Keratinocyte (primary cell): Measurements from ENCODE around the gene NPHS1. TPM values are rescaled to one million over a fixed set of nuclear protein-coding genes. Genes with fewer than 3 reads are reported as not detected.

Experiments used
- DNase-seq: peaks from one replicate; pipeline ENCODE4 v3.0.0-alpha.2; 2011; ENCODE audit warnings: low read depth, missing footprints, low spot score
- FAIRE-seq: peaks from 2 replicates; lab custom pipeline; 2011; peaks lifted over from hg19 to GRCh38; lab: Jason Lieb, UNC
- H2AFZ ChIP-seq: 2 replicates; pipeline ENCODE4 v1.6.0; 2012; ENCODE audit warnings: low read length, control low read depth, inconsistent platforms; ENCODE audit not compliant: control insufficient read depth
- H3K27ac ChIP-seq: 2 replicates; pipeline ENCODE4 v1.5.1; 2011; ENCODE audit warnings: low read length; ENCODE audit not compliant: control insufficient read depth, insufficient read depth
- H3K27me3 ChIP-seq: 3 replicates; pipeline ENCODE4 v1.6.0; 2011; ENCODE audit warnings: low read length; ENCODE audit not compliant: control insufficient read depth, insufficient read depth; ENCODE audit errors: extremely low read depth
- H3K36me3 ChIP-seq, 2 experiments: 2 replicates in 1 of 2; 3 replicates in 1 of 2; pipeline ENCODE4 v1.5.1; 2011; ENCODE audit warnings: low read length in 2 of 2, mild to moderate bottlenecking in 1 of 2; ENCODE audit not compliant: control insufficient read depth in 2 of 2, insufficient read depth in 2 of 2; ENCODE audit errors: extremely low read depth in 1 of 2
- H3K4me1 ChIP-seq: 3 replicates; pipeline ENCODE4 v1.5.1; 2011; ENCODE audit warnings: low read length; ENCODE audit not compliant: control insufficient read depth, insufficient read depth; ENCODE audit errors: extremely low read depth
- H3K4me2 ChIP-seq: 3 replicates; pipeline ENCODE4 v1.6.0; 2011; ENCODE audit warnings: low read depth, low read length; ENCODE audit not compliant: control insufficient read depth, insufficient read depth; ENCODE audit errors: extremely low read depth
- H3K4me3 ChIP-seq, 3 experiments: fragments of 200-600 bp in 1 of 3; sonication (generic) in 1 of 3; 2 replicates in 2 of 3; 3 replicates in 1 of 3; pipeline ENCODE4 v1.5.1; 2011 to 2016; ENCODE audit warnings: low read length in 3 of 3, mild to moderate bottlenecking in 3 of 3, control low read depth in 2 of 3, inconsistent platforms in 1 of 3, low read depth in 1 of 3, mixed read lengths in 1 of 3, mixed run types in 1 of 3, moderate library complexity in 1 of 3; ENCODE audit not compliant: control insufficient read depth in 2 of 3, insufficient read depth in 2 of 3; ENCODE audit errors: extremely low read depth in 1 of 3
- H3K79me2 ChIP-seq: 2 replicates; pipeline ENCODE4 v1.6.0; 2012; ENCODE audit warnings: low read length; ENCODE audit not compliant: control insufficient read depth, insufficient read depth
- H3K9ac ChIP-seq: 3 replicates; pipeline ENCODE4 v1.6.0; 2011; ENCODE audit warnings: low read length; ENCODE audit not compliant: control insufficient read depth, insufficient read depth; ENCODE audit errors: extremely low read depth
- H3K9me1 ChIP-seq: 3 replicates; pipeline ENCODE4 v1.6.0; 2011; ENCODE audit warnings: low read length; ENCODE audit not compliant: control insufficient read depth, insufficient read depth; ENCODE audit errors: extremely low read depth
- H3K9me3 ChIP-seq: 2 replicates; pipeline ENCODE4 v1.5.1; 2012; ENCODE audit warnings: low read depth, low read length; ENCODE audit not compliant: control insufficient read depth
- H4K20me1 ChIP-seq: 3 replicates; pipeline ENCODE4 v1.6.0; 2011; ENCODE audit warnings: low read length; ENCODE audit not compliant: control insufficient read depth, insufficient read depth; ENCODE audit errors: extremely low read depth
- CTCF ChIP-seq, 3 experiments: IDR thresholded peaks in 1 of 3; conservative IDR thresholded peaks in 1 of 3; optimal IDR thresholded peaks in 1 of 3; 2 replicates in 2 of 3; 3 replicates in 1 of 3; pipeline versions ENCODE3 to v1.5.1; 2011; ENCODE audit warnings: low read length in 3 of 3, mild to moderate bottlenecking in 3 of 3, moderate library complexity in 2 of 3, control low read depth in 1 of 3, inconsistent platforms in 1 of 3; ENCODE audit not compliant: insufficient read depth in 2 of 3; ENCODE audit errors: extremely low read depth in 1 of 3
- EZH2 ChIP-seq: IDR thresholded peaks from one replicate; pipeline ENCODE4 v1.6.1; 2012; ENCODE audit warnings: inconsistent platforms, mild to moderate bottlenecking, low read length, moderate library complexity
- dilution Hi-C: fragments of 300-500 bp; cut with MboI; formaldehyde crosslinking; loops from one replicate; pipeline ENCODE4 v1.7.0; 2020; ENCODE audit warnings: low sequenced_read_pairs; ENCODE audit not compliant: extremely low pct_ligation_motif_present
- polyA plus RNA-seq, 5 experiments: library from polyadenylated mRNA; depleted of rRNA in 3 of 5; stranded (reverse) in 3 of 5; stranded (forward) in 1 of 5; unstranded in 1 of 5; fragments of >200 nt; gene quantifications; 1 replicate in 1 of 5; 2 replicates in 3 of 5; 3 replicates in 1 of 5; pipeline versions ENCODE4 v1.2.1 to v1.2.3, GENCODE V29; 2011 to 2012; ENCODE audit warnings: missing spikeins in 2 of 5, low read depth in 1 of 5, low replicate concordance in 1 of 5

Gene NPHS1
- polyA plus RNA-seq, 1 donor (not counting 4 experiments of a cell fraction or from before 2014, with no cell fraction given), result not detected

GRCh38 chr19:35830986-35831385, 21.3 kb downstream of the NPHS1 start:
- FAIRE-seq (no peak), DNase-seq (no peak)
- no peak for TF ChIP-seq EZH2
- no peak for TF ChIP-seq CTCF (optimal IDR thresholded peaks at IDR 0.05 in 1 of 3, IDR thresholded peaks at IDR 0.05 in 1 of 3, conservative IDR thresholded peaks at IDR 0.05 in 1 of 3; ENCODE audit: extremely low read depth in 1 of 3, insufficient read depth in 2 of 3, low read length in 3 of 3)
- dilution Hi-C loops, result no loop called here
- Histone ChIP-seq H3K4me3 (no peak overlapping the region), H2AFZ (no peak overlapping the region), H3K9me3 (no peaks in the 10 kb centered on the region), H3K27ac (no peak overlapping the region), H3K4me1 (no peaks in the 10 kb centered on the region), H3K79me2 (no peaks in the 10 kb centered on the region), H3K9me1 (no peaks in the 10 kb centered on the region), H3K27me3 (peaks cover 4% of the 10 kb centered on the region), H4K20me1 (no peaks in the 10 kb centered on the region), H3K36me3 (no peaks in the 10 kb centered on the region), H3K4me2 (no peak overlapping the region), H3K9ac (no peak overlapping the region)

GRCh38 chr19:35828692-35829301, 23.5 kb downstream of the NPHS1 start:
- FAIRE-seq (peak; percentile 26), DNase-seq (no peak)
- Histone ChIP-seq H3K9me3 (no peaks in the 10 kb centered on the region), H4K20me1 (no peaks in the 10 kb centered on the region), H3K4me2 (no peak overlapping the region), H3K79me2 (no peaks in the 10 kb centered on the region), H3K4me1 (no peaks in the 10 kb centered on the region), H3K27ac (no peak overlapping the region), H2AFZ (no peak overlapping the region), H3K36me3 (no peaks in the 10 kb centered on the region), H3K27me3 (no peaks in the 10 kb centered on the region), H3K9ac (no peak overlapping the region), H3K9me1 (no peaks in the 10 kb centered on the region), H3K4me3 (no peak overlapping the region)
- TF ChIP-seq EZH2 (no peak), CTCF (optimal IDR thresholded peaks at IDR 0.05 in 1 of 3, IDR thresholded peaks at IDR 0.05 in 1 of 3, conservative IDR thresholded peaks at IDR 0.05 in 1 of 3; ENCODE audit: extremely low read depth in 1 of 3, insufficient read depth in 2 of 3, low read length in 3 of 3) (no peak)
- dilution Hi-C loops, result no loop called here
